Suprapubic skin (tissue), 4 donors: ENCODE measurements around the gene TCEAL4.

Experiments
- CTCF ChIP-seq, 2 donors: fragments of 200-600 bp in 1 of 2; fragments of 450-650 bp in 1 of 2; sonication (generic) in 1 of 2; IDR thresholded peaks; one replicate each; pipeline ENCODE4 v1.5.1; 2016 to 2019; ENCODE audit warnings: antibody characterized with exemption in 2 of 2, mild to moderate bottlenecking in 1 of 2, moderate library complexity in 1 of 2
- EP300 ChIP-seq: sonication (generic); formaldehyde crosslinking; IDR thresholded peaks from one replicate; pipeline ENCODE4 v1.6.1; 2017; ENCODE audit warnings: antibody characterized with exemption
- POLR2A ChIP-seq, 2 donors: fragments of 450-650 bp; IDR thresholded peaks; one replicate each; pipeline ENCODE4 v1.6.1; 2017; ENCODE audit warnings: antibody characterized with exemption in 2 of 2, mild to moderate bottlenecking in 2 of 2, moderate library complexity in 2 of 2
- POLR2AphosphoS5 ChIP-seq, 3 donors: sonication (generic); formaldehyde crosslinking; IDR thresholded peaks; one replicate each; pipeline ENCODE4 v1.6.1; 2017; ENCODE audit warnings: antibody characterized with exemption in 3 of 3

DNA sequence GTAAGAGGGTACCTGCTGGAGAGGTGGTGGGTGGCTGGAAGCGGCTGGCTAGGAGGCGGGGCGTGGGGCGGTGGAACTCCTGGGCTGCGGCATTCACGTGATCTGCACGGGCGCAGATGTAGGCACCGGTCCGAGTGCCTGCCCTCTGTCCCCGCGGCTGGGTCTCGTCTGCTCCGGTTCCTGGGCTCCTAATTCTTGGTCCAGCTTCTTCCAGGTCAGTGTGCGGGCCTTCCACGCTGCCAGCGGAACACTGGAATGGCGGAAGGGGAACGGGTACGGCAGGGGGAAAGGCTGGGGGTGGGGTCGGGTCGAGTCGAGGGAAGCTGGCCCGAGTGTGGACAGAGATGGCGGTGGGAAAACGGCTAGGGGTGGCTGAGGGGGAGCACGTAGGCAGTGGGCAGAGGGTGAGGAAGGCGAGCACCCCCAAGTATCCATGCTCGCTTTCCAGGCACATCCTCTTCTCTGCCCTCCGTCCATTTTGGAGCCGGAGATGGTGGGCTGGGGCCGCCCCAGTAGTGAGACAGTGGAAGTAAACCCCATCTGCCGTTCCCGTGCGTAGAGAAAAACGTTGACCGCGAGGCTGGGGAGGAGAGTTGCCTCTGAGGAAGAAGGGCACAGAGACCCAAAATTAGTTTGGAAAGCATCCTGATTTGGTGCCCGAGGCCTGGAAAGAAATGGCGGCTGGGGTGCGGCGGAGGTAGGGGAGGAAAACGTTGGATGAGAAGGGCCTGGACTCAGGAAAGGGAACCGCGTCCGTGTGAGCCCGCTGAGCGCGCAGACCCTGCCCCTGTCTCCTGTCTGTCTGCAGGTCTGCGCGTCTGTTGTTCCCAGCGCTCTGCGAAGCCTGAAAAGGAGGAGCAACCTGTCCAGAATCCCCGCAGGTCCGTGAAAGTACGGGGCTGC, at the start of gene TCEAL4:
- TF ChIP-seq CTCF (IDR thresholded peaks at IDR 0.05) (no peak), POLR2AphosphoS5 (IDR thresholded peaks at IDR 0.05) (no peak), POLR2A (IDR thresholded peaks at IDR 0.05) (no peak), EP300 (no peak)
